HG03460 (cell line): ENCODE data around the gene SAXO1.
"Not testable (repeated sequence)": the region's sequence is repeated elsewhere in the genome, so short reads cannot be mapped to it uniquely, and the experiment has no call there.

Source experiments
- ATAC-seq: cut with Tn5 transposase; IDR thresholded peaks from one replicate; pipeline ENCODE4 v1.9.1; 2021; ENCODE audit not compliant: unreplicated experiment

The SAXO1 gene

DNA sequence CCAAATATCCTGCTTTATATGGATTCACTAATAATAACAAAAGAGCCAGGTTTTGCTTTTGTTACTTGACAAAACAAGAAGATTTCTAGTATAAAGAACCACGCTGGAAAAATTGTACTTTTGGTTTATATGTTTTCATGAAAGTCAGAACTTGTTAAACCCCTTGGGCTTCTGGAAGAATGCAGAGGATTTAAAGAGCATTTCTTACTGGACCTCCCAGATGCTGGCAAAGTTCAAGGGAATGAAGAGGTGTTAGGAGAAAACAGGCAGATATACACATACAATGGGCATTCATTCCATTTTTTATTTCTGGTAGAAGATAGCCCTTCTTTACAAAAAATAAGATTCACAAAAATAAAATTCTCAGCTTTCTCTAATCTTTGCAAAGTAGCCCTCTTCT is 61.1 kb downstream of the SAXO1 start:
- ATAC-seq: no peak

DNA sequence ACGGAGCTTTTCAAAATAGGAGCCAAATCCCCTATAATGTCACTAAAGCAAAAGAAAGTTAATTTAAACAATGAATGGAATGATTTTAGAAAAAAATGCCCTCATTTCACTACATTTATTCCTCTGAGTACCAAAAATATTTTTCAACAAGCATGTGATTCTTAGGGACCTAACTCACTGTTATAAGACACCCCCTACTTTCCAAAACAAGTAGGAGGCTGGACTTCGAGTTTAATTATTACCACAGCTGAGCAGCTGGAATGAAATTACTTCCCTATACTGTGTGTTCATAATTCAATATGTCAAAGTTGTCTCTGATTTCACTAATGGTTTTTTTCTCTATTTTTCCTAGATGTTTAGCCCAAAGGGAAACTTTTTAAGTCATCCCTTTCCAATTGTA is 61.6 kb downstream of the SAXO1 start:
- ATAC-seq: no peak

DNA sequence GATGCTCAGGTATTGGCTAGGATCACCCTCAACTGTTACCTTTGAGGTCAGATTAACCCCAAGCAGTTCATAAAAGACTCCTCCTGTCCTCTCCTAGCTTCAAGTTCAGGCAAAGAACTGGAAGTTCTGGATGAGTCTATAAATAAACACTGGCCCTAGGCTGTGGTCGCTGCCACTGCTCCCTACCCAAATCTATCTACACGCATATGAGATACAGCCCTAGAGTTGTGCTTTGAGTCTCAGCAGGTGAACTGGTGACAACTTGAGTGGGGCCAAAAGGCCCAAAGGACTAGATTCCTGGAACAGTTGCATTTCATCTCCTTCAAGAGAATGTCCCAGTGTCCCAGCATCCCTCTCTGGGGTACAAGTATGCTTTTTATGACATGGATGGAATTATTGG is 62.6 kb downstream of the SAXO1 start:
- no peak for ATAC-seq

- no peak for ATAC-seq
These were observed 63.9 kb downstream of the SAXO1 start for GRCh38 chr9:18969128-18969527.

GRCh38 chr9:18955626-18956025 is 77.4 kb downstream of the SAXO1 start:
- ATAC-seq: no peak

- ATAC-seq: no peak
These were observed 81.1 kb downstream of the SAXO1 start for GRCh38 chr9:18951936-18952335.

DNA sequence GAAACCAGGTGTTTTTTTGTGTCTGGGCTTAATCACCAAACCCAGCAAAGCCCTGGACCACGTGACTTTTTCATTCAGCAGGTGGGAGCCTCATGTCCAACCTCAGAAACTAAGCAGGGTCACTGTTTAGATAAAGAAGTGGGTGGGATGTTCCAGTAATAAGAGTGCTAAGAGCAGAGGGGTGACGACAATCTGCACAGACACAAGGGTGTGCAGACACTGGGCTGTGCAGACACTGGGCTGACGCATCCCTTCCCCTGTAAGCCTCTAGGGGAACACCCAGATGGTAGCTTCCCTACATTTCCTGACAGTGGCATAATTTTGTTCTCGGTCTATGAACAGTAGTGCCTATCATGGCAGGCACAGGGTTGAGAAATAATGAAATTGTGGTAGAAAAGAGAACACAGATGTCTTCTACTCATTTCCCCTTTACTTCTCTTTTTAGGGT is 85.1 kb downstream of the SAXO1 start:
- no peak for ATAC-seq

DNA sequence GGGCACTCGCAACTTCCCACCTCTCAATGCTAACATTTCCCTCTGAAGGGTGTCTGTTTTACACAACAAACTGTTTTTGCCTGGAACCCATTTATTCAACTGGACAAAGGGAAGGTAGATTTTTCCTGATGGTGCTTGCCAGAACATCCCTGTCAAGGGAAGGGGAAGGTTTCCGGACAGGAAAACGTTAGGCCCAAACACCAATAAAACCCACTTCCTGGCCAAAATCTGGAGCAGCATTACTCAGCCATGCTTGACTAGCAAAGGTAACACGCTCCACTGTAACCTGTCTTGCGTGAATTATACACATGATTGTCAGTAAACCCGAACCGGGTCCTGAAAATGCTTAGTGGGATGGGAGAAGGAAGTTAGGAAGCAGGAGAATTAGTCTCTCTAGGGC is 90.2 kb downstream of the SAXO1 start:
- ATAC-seq: no peak

GRCh38 chr9:18941060-18941740 is 91.8 kb downstream of the SAXO1 start:
- no peak for ATAC-seq

- no peak for ATAC-seq
These were observed 93.1 kb downstream of the SAXO1 start for GRCh38 chr9:18939943-18940342.

DNA sequence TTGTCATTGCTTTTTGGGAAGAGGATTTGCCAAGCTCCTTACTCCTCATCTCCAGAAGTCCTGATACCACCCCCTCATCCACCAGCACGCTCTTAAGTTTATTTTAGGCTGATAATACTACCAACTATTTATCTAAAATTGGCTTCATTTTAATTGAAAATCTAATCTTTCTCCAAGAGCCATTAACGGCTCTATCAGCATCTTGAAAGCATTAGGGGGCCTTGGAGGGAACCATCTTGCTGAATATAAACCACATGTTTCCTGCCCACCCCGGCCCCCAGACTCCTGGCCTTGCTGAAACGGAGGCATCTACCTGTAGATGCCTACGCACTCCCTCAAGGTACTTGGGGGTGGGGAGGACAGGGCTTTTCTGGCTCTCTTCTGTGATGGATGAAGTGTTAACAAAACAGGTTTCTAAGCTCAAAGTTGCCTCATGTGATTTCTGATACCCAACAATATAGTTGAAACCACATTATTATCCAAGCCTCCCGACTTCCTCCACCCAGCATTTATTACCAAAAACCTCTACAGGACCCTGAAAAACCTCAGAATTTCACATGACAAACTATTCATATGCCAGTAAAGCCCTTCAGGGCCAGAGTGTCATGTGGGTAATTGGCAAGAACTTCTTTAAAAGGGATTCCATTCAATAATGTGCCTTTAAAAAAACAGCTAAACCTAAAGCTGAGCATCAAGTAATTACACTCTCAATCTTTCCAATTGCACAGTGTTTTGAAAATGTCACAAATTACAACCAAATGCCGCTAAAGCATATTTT is 96.7 kb downstream of the SAXO1 start:
- ATAC-seq: no peak

DNA sequence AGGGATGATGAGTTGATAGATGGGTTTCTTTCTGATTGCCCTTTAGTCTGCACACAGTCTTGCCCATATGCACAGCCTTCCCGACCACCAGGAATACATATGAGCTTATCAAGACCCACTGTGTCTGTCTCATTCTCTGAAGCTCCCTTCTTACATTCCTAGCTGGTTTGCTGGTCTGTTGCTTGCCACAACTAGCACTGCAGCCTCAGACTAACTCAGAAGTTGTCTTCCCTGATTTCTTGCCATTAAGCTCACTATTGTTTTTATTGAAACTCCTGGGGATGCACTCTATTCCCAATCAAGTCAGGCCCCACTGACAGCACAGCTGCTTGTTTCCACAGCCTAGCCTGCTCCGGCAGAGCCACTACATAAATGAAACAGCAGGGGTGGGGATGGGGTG is 97.5 kb downstream of the SAXO1 start:
- ATAC-seq: no peak

DNA sequence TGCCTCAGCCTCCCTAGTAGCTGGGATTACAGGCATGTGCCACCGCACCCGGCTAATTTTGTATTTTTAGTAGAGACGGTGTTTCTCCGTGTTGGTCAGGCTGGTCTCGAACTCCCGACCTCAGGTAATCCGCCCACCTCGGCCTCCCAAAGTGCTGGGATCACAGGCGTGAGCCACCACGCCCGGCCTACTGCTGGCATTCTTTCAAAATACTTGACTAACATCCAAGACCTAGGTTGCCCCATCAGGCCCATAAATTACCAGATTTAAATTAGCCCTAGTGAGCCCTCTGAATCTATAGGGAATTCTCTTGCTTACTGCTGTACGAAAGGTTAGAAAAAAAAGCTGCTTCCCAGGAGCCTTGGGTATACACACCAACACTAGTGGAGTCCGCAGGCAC is 102.4 kb downstream of the SAXO1 start:
- ATAC-seq: not testable (repeated sequence)

- no peak for ATAC-seq
These were observed 104.3 kb downstream of the SAXO1 start for GRCh38 chr9:18928711-18929110.

- ATAC-seq: no peak
These were observed 106.5 kb downstream of the SAXO1 start for GRCh38 chr9:18926513-18926912.

DNA sequence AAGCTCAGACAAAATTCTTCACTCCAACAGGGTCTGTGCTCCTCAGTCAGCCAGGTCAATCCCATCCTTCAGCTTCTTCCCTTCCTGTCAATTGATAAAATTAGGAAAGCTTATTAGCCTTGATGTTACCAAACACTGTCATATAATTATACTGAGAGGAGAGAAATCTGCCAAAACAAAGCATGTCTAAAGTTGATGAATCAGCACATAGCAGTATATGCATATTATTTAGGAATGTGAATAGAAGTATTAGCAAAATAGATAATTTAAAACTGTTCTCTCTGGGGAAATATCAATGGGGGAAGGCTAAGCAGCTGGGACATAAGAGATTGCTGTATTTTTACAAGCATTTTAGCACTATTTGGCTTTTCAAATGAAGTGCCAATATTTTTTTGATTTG is 107.1 kb downstream of the SAXO1 start:
- ATAC-seq: no peak

DNA sequence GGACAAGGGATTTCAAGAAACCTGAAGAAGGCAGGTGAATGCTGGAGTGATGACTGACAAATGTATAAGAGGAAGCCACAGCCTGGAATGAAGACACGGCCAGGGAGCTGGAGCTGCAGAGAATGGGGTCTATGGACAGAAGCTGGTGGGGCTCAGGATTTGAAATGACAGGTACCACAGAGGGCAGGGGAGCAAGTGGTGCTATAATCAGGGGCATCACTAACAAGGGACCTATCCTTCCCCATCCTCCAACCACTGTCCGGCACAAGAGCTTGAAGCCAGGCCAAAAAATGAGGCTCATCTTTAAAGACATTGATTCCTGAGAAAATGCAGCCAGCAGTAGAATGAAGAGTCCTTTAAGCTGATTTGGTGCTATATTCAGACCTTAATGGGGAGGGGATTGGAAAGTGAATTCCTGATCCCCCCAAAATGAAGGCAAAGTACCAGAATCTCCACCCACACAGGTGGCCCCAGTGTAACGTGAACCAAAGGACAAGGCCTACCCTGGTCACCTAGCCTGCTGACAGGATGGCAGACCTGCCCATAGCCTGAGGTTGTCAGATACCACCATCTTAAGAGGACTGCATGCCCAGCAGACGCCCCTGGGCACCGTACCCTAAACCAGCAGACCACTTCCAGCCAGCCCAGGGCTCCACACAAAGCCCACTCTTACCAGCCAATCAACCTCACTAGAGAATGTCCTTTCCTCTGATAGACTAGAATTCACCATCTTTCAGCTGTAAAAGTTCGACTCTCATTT is 109.2 kb downstream of the SAXO1 start:
- no peak for ATAC-seq

DNA sequence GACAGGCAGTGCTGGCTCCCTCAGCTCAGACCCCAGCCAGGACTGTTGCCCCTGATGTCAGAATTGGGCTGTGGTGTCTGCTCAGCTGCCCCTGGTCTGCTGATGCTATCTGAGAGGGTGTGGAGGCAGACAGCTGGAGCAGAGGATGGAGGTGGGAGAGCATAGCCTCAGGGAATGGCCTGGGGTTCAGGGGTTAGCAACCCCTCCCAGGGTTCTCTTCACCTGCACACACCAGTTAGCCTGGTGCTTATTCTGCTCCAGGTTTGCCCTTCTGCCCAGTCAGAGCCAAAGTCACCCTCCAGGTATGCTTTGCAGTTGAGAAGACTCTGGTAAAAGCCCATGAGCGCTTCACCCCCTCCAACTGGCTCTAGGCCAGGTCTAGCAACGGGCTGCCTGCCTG is 109.8 kb downstream of the SAXO1 start:
- no peak for ATAC-seq

GRCh38 chr9:18922161-18922885 is 110.7 kb downstream of the SAXO1 start:
- ATAC-seq: no peak

GRCh38 chr9:18921366-18922075 is 111.5 kb downstream of the SAXO1 start:
- no peak for ATAC-seq
